Spleen (tissue), 11 donors: ENCODE data around the gene IRF2. TPM values are rescaled to one million over a fixed set of nuclear protein-coding genes. Genes with fewer than 3 reads are reported as not detected.
A peak's percentile ranks its signal among the peaks of the same experiment; 100 is the strongest.
"Not testable (repeated sequence)": the region's sequence is repeated elsewhere in the genome, so short reads cannot be mapped to it uniquely, and the experiment has no call there.

Experiments
- DNase-seq: peaks from one replicate; pipeline ENCODE4 v3.0.0-alpha.2; 2020
- H3K27ac ChIP-seq, 8 donors: fragments of 200-600 bp; sonication (generic) in 7 of 8; 1 replicate in 4 of 8; 2 replicates in 4 of 8; pipeline versions ENCODE4 v1.5.0 to v1.8.0; 2016 to 2021; ENCODE audit warnings: inconsistent platforms in 4 of 8, mild to moderate bottlenecking in 4 of 8, moderate library complexity in 1 of 8
- H3K27me3 ChIP-seq, 7 donors: fragments of 200-600 bp; sonication (generic) in 6 of 7; replicated peaks in 1 of 7; 1 replicate in 4 of 7; 2 replicates in 3 of 7; pipeline versions ENCODE4 v1.5.0 to v1.8.0; 2016 to 2021; ENCODE audit warnings: inconsistent platforms in 3 of 7, mild to moderate bottlenecking in 1 of 7
- H3K36me3 ChIP-seq, 6 donors: fragments of 200-600 bp; sonication (generic) in 5 of 6; 1 replicate in 4 of 6; 2 replicates in 2 of 6; pipeline versions ENCODE4 v1.5.0 to v1.8.0; 2016 to 2021; ENCODE audit warnings: inconsistent platforms in 2 of 6
- H3K4me1 ChIP-seq, 6 donors: fragments of 200-600 bp; sonication (generic) in 5 of 6; 1 replicate in 3 of 6; 2 replicates in 3 of 6; pipeline versions ENCODE4 v1.5.0 to v1.8.0; 2016 to 2021; ENCODE audit warnings: inconsistent platforms in 3 of 6
- H3K4me3 ChIP-seq, 8 donors: fragments of 200-600 bp; sonication (generic) in 7 of 8; 1 replicate in 4 of 8; 2 replicates in 4 of 8; pipeline versions ENCODE4 v1.5.0 to v1.8.0; 2016 to 2021; ENCODE audit warnings: inconsistent platforms in 4 of 8, mild to moderate bottlenecking in 4 of 8, moderate library complexity in 2 of 8
- H3K9me3 ChIP-seq, 8 donors: fragments of 200-600 bp; sonication (generic) in 7 of 8; 1 replicate in 4 of 8; 2 replicates in 4 of 8; pipeline versions ENCODE4 v1.5.0 to v1.8.0; 2016 to 2021; ENCODE audit warnings: inconsistent platforms in 4 of 8
- POLR2A ChIP-seq, 3 donors: fragments of 450-650 bp; IDR thresholded peaks; one replicate each; pipeline ENCODE4 v1.5.1; 2017; ENCODE audit warnings: antibody characterized with exemption in 3 of 3, mild to moderate bottlenecking in 1 of 3
- POLR2AphosphoS5 ChIP-seq, 3 donors: sonication (generic); formaldehyde crosslinking; IDR thresholded peaks; one replicate each; pipeline ENCODE4 v1.5.1; 2017; ENCODE audit warnings: antibody characterized with exemption in 3 of 3
- WGBS, 5 donors: extraction: QIAGEN DNeasy Blood & Tissue Kit in 3 of 5; methylation state at CpG; one replicate each; pipeline versions ENCODE4 v1.1.5 to v1.1.7; 2013 to 2018; 5-methylcytosine and 5-hydroxymethylcytosine counted together
- intact Hi-C: fragments of 100-400 bp; cut with DNase I; formaldehyde crosslinking; loops from one replicate; pipeline ENCODE4 v1.15.0; 2023; ENCODE audit warnings: low total_unique reads
- polyA plus RNA-seq, 3 donors: library from polyadenylated mRNA; stranded (reverse); fragments of 200-250 nt; gene quantifications; one replicate each; pipeline ENCODE4 v1.2.1, GENCODE V29; 2013
- total RNA-seq, 7 donors: library from RNA; depleted of rRNA in 3 of 7; stranded (reverse); fragments of >200 nt in 3 of 7; fragmentation: NEBNext Ultra II Directional in 4 of 7; extraction: Animal tissue kit (Norgen Biotek cat#: 25700) in 4 of 7; gene quantifications; one replicate each; pipeline versions ENCODE4 v1.1.0 to v1.2.1, GENCODE V29; 2016 to 2021
- TF ChIP-seq, protein P1 (sequence below), 11 experiments: fragments of 200-600 bp in 7 of 11; fragments of 450-650 bp in 4 of 11; sonication (generic) in 4 of 11; IDR thresholded peaks in 8 of 11; conservative IDR thresholded peaks in 3 of 11; 1 replicate in 7 of 11; 2 replicates in 4 of 11; pipeline versions ENCODE4 v1.4.0 to v1.8.0; 2016 to 2021; ENCODE audit warnings: antibody characterized with exemption in 11 of 11, inconsistent platforms in 4 of 11, mild to moderate bottlenecking in 1 of 11
- donor health status: healthy with polysubstance abuse.
- donor health status: DM: no; HTN: no; CAD: no; lungs with moderate emphysema.
- donor health status: DM: no; HTN: no; CAD: no.
- donor health status: Bipolar disorder and iron deficiency.
- donor health status: healthy.
- donor health status: DM: no; HTN: no; CAD: no.
- donor health status: DM: yes; HTN: yes; CAD: no.

IRF2 gene
- total and polyA plus RNA-seq, 10 donors: 27.1 to 101 (median 87.2) TPM

DNA sequence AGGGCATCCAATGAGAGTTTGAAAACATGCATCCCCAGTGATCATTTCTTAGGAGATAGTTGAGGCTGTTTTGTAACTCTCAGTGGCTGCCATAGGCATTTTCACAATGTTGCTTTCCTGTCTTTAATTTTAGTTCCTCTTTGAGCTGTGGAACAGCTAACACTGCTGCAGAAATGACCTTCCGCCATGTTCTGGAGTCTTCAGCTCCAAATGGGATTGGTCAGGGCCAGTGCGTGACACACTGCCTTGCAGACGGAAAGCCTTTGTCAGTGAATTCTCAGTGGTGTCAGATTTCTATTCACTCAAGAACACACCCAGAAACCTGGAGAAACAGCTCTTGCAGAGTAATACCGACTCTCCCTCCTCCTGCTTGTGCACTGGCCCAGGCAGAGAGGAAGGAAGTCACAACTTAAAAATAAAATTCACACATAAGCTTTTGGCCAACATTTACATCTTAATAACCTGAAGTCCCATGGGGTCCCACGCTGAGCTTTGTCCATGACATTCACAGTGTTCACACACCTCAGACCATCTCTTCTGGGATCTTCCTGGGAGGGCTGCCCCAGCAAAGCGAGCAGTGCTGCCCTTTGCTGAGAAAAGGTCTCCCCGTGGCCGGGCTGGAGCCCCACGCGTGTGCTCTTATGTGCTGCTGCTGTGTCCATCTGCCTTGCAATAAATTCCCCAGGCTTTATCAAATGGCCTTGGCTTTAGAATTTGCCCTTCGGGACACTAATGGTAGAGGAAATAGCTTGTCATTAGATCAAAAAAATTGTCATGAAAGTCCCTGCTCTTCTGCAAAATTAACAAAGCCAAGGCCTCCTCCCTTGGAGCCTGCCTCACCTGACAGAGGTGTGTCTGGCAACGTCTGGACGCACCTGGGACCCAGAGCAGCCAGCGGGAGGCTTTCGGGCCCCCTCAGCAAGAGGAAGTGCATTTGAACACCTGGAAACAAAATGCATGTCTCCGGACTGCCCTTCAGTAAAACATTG, 126.8 kb downstream of the IRF2 start:
- Histone ChIP-seq H3K27ac (peak overlapping the region; percentile 37 to 96 (median 92)), H3K4me1 (peaks cover 53 to 92% (median 74%) of the 10 kb centered on the region in 6 donors), H3K27me3 (no peaks in the 10 kb centered on the region), H3K36me3 (no peaks in the 10 kb centered on the region), H3K4me3 (peak overlapping the region in 7 of 8 donors; percentile 4 to 63 (median 18)), H3K9me3 (no peaks in the 10 kb centered on the region)
- TF ChIP-seq, protein P1, sequence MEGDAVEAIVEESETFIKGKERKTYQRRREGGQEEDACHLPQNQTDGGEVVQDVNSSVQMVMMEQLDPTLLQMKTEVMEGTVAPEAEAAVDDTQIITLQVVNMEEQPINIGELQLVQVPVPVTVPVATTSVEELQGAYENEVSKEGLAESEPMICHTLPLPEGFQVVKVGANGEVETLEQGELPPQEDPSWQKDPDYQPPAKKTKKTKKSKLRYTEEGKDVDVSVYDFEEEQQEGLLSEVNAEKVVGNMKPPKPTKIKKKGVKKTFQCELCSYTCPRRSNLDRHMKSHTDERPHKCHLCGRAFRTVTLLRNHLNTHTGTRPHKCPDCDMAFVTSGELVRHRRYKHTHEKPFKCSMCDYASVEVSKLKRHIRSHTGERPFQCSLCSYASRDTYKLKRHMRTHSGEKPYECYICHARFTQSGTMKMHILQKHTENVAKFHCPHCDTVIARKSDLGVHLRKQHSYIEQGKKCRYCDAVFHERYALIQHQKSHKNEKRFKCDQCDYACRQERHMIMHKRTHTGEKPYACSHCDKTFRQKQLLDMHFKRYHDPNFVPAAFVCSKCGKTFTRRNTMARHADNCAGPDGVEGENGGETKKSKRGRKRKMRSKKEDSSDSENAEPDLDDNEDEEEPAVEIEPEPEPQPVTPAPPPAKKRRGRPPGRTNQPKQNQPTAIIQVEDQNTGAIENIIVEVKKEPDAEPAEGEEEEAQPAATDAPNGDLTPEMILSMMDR (IDR thresholded peaks at IDR 0.05 in 8 of 11, conservative IDR thresholded peaks at IDR 0.05 in 3 of 11): no peak
- TF ChIP-seq POLR2AphosphoS5 (IDR thresholded peaks at IDR 0.05): peak; percentile 54 to 79 (median 77)
- TF ChIP-seq POLR2A (IDR thresholded peaks at IDR 0.05): peak in 1 of 3 donors; percentile 42
- WGBS, 5 donors: 20 to 28% (median 27%) methylated on average over 16 of the region's 16 CpGs
- intact Hi-C loops: loop anchor here (10.0 kb wide), 1 partner anchor 127 kb away; the partner anchor contains the start of gene IRF2
- DNase-seq: peak; percentile 87

DNA sequence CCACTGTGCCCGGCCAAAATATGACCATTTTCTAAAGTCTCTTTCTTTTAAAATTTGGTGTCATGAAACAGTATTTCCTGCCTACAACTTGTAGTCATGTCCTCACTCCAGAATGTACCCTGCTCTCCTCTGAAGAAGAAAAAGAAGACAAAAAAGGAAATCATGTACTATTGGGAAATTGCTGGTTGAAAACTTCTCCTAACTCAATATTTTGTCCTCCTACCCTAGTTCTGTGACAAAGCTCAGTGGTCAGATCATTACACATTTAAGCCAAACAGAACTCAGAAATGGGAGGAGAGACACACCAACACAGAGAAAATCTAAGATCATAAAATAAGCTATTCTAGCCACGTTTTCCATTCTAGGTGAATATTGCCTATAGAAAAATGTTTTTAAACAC, 127.7 kb downstream of the IRF2 start:
- peak overlapping the region; percentile 37 to 96 (median 92) for H3K27ac ChIP-seq
- 30 to 62% (median 48%) methylated on average over 2 of the region's 2 CpGs for WGBS, 5 donors
- peaks cover 53 to 92% (median 77%) of the 10 kb centered on the region in 6 donors for H3K4me1 ChIP-seq

GRCh38 chr4:184346273-184346672, 128.1 kb downstream of the IRF2 start:
- Histone ChIP-seq H3K4me3 (peak overlapping the region in 1 of 8 donors; percentile 71), H3K27ac (peak overlapping the region; percentile 37 to 96 (median 92)), H3K4me1 (peaks cover 53 to 95% (median 79%) of the 10 kb centered on the region in 6 donors)
- H3K9me3 ChIP-seq, H3K27me3 ChIP-seq, H3K36me3 ChIP-seq, DNase-seq: not testable (repeated sequence)
- WGBS, 5 donors: 54 to 84% (median 68%) methylated on average over 6 of the region's 6 CpGs
- intact Hi-C loops: loop anchor here (10.0 kb wide), 1 partner anchor 129 kb away; the partner anchor contains the start of gene IRF2

More for the DNA sequence above, 127.7 kb downstream of the IRF2 start:
- TF ChIP-seq, protein P1 (IDR thresholded peaks at IDR 0.05 in 8 of 11, conservative IDR thresholded peaks at IDR 0.05 in 3 of 11): no peak
- TF ChIP-seq POLR2AphosphoS5 (IDR thresholded peaks at IDR 0.05) (no peak), POLR2A (IDR thresholded peaks at IDR 0.05) (no peak)
- Histone ChIP-seq H3K4me3 (peak overlapping the region in 5 of 8 donors; percentile 12 to 63 (median 23)), H3K27me3 (no peaks in the 10 kb centered on the region), H3K9me3 (no peaks in the 10 kb centered on the region), H3K36me3 (no peaks in the 10 kb centered on the region)
- no peak for DNase-seq
- intact Hi-C loops: loop anchor here (10.0 kb wide), 1 partner anchor 128 kb away; the partner anchor contains the start of gene IRF2

GRCh38 chr4:184345573-184345922, 128.8 kb downstream of the IRF2 start:
- Histone ChIP-seq H3K27ac (peak overlapping the region; percentile 37 to 96 (median 92)), H3K4me3 (peak overlapping the region in 1 of 8 donors; percentile 71), H3K36me3 (no peaks in the 10 kb centered on the region), H3K4me1 (peaks cover 53 to 94% (median 79%) of the 10 kb centered on the region in 6 donors), H3K27me3 (no peaks in the 10 kb centered on the region), H3K9me3 (no peaks in the 10 kb centered on the region)
- intact Hi-C loops: loop anchor here (10.0 kb wide), 1 partner anchor 129 kb away; the partner anchor contains the start of gene IRF2
- DNase-seq: peak; percentile 84
- peak in 2 of 3 donors; percentile 70 for TF ChIP-seq POLR2AphosphoS5 (IDR thresholded peaks at IDR 0.05)
- TF ChIP-seq, protein P1 (IDR thresholded peaks at IDR 0.05 in 8 of 11, conservative IDR thresholded peaks at IDR 0.05 in 3 of 11): no peak
- TF ChIP-seq POLR2A (IDR thresholded peaks at IDR 0.05): peak in 1 of 3 donors; percentile 30
- 48 to 72% (median 60%) methylated on average over 3 of the region's 3 CpGs for WGBS, 5 donors
